IPS DF 6.9 (cell line): ENCODE data around the gene DST.

Source experiments
- DNase-seq: peaks from one replicate; pipeline ENCODE4 v3.0.0-alpha.2; 2013; ENCODE audit warnings: low read depth, low spot score
- H3K27ac ChIP-seq: one replicate; pipeline ENCODE4 v1.5.1; 2013; ENCODE audit warnings: low read length, control low read depth
- H3K27me3 ChIP-seq: 2 replicates; pipeline ENCODE4 v1.6.1; 2013; ENCODE audit warnings: mild to moderate bottlenecking, low read length; ENCODE audit not compliant: control insufficient read depth, insufficient read depth
- H3K36me3 ChIP-seq: 2 replicates; pipeline ENCODE4 v1.6.1; 2013; ENCODE audit warnings: low read length; ENCODE audit not compliant: control insufficient read depth, insufficient read depth
- H3K4me1 ChIP-seq: 2 replicates; pipeline ENCODE4 v1.6.1; 2013; ENCODE audit warnings: low read length; ENCODE audit not compliant: control insufficient read depth, insufficient read depth
- H3K4me3 ChIP-seq: 2 replicates; pipeline ENCODE4 v1.5.1; 2013; ENCODE audit warnings: mild to moderate bottlenecking, low read length
- H3K9me3 ChIP-seq: 2 replicates; pipeline ENCODE4 v1.6.1; 2013; ENCODE audit warnings: low read length, inconsistent platforms; ENCODE audit not compliant: control insufficient read depth, insufficient read depth
- WGBS: extraction: QIAGEN DNeasy Blood & Tissue Kit; methylation state at CpG from one replicate; pipeline ENCODE4 v1.1.7; 2013; ENCODE audit warnings: mixed read lengths, missing lambda C conversion rate; ENCODE audit not compliant: insufficient read length, insufficient coverage; 5-methylcytosine and 5-hydroxymethylcytosine counted together

DST gene

GRCh38 chr6:56488281-56488680, 154.4 kb downstream of the DST start:
- Histone ChIP-seq H3K9me3 (no peaks in the 10 kb centered on the region), H3K4me1 (no peaks in the 10 kb centered on the region), H3K27me3 (no peaks in the 10 kb centered on the region), H3K27ac (no peak overlapping the region), H3K36me3 (peaks cover 2% of the 10 kb centered on the region; the same call in 1 of the 2 replicates), H3K4me3 (no peak overlapping the region)
- no peak for DNase-seq
- WGBS: no CpG with 5 or more reads among the region's 2 CpGs

GRCh38 chr6:56486681-56487080, 156.0 kb downstream of the DST start:
- Histone ChIP-seq H3K36me3 (no peaks in the 10 kb centered on the region; the same call in 1 of the 2 replicates), H3K4me3 (no peak overlapping the region)
- WGBS: no CpG with 5 or more reads among the region's 3 CpGs

GRCh38 chr6:56484669-56485068, 158.0 kb downstream of the DST start:
- no CpG with 5 or more reads among the region's 2 CpGs for WGBS
- Histone ChIP-seq H3K36me3 (no peaks in the 10 kb centered on the region; the same call in 1 of the 2 replicates), H3K4me3 (no peak overlapping the region), H3K27me3 (no peaks in the 10 kb centered on the region), H3K27ac (no peak overlapping the region), H3K9me3 (no peaks in the 10 kb centered on the region), H3K4me1 (no peaks in the 10 kb centered on the region)
- DNase-seq: no peak

More at GRCh38 chr6:56486681-56487080, 156.0 kb downstream of the DST start:
- Histone ChIP-seq H3K9me3 (no peaks in the 10 kb centered on the region), H3K27ac (no peak overlapping the region), H3K4me1 (no peaks in the 10 kb centered on the region), H3K27me3 (no peaks in the 10 kb centered on the region)
- DNase-seq: no peak

GRCh38 chr6:56483929-56484328, 158.8 kb downstream of the DST start:
- Histone ChIP-seq H3K27ac (no peak overlapping the region), H3K4me1 (no peaks in the 10 kb centered on the region), H3K4me3 (no peak overlapping the region), H3K36me3 (no peaks in the 10 kb centered on the region; the same call in 1 of the 2 replicates), H3K9me3 (no peaks in the 10 kb centered on the region), H3K27me3 (no peaks in the 10 kb centered on the region)
- WGBS: no CpG with 5 or more reads among the region's 1 CpG
- DNase-seq: no peak

GRCh38 chr6:56482525-56482924, 160.2 kb downstream of the DST start:
- Histone ChIP-seq H3K9me3 (no peaks in the 10 kb centered on the region), H3K27ac (no peak overlapping the region), H3K4me3 (no peak overlapping the region), H3K27me3 (no peaks in the 10 kb centered on the region), H3K36me3 (no peaks in the 10 kb centered on the region; the same call in 1 of the 2 replicates), H3K4me1 (no peaks in the 10 kb centered on the region)
- no CpG with 5 or more reads among the region's 8 CpGs for WGBS
- DNase-seq: no peak

- DNase-seq: no peak
- Histone ChIP-seq H3K27ac (no peak overlapping the region), H3K9me3 (no peaks in the 10 kb centered on the region), H3K4me1 (no peaks in the 10 kb centered on the region), H3K27me3 (no peaks in the 10 kb centered on the region), H3K4me3 (no peak overlapping the region), H3K36me3 (no peaks in the 10 kb centered on the region; the same call in 1 of the 2 replicates)
- WGBS: no CpG with 5 or more reads among the region's 5 CpGs
Measured at GRCh38 chr6:56481957-56482356, 160.7 kb downstream of the DST start.

GRCh38 chr6:56480654-56481337, 161.9 kb downstream of the DST start:
- no CpG with 5 or more reads among the region's 4 CpGs for WGBS
- Histone ChIP-seq H3K36me3 (peaks cover 4% of the 10 kb centered on the region; the same call in 1 of the 2 replicates), H3K4me3 (no peak overlapping the region), H3K9me3 (no peaks in the 10 kb centered on the region), H3K27me3 (no peaks in the 10 kb centered on the region), H3K4me1 (no peaks in the 10 kb centered on the region), H3K27ac (no peak overlapping the region)
- DNase-seq: no peak

- DNase-seq: no peak
- Histone ChIP-seq H3K27me3 (no peaks in the 10 kb centered on the region), H3K4me3 (no peak overlapping the region), H3K9me3 (no peaks in the 10 kb centered on the region), H3K4me1 (no peaks in the 10 kb centered on the region), H3K36me3 (peaks cover 7% of the 10 kb centered on the region; the same call in 1 of the 2 replicates), H3K27ac (no peak overlapping the region)
Measured at GRCh38 chr6:56480246-56480645, 162.4 kb downstream of the DST start.

- H3K4me3 ChIP-seq: no peak overlapping the region
- WGBS: no CpG with 5 or more reads among the region's 3 CpGs
- no peaks in the 10 kb centered on the region for H3K9me3 ChIP-seq
- H3K36me3 ChIP-seq: peaks cover 7% of the 10 kb centered on the region; the same call in 1 of the 2 replicates
- no peak overlapping the region for H3K27ac ChIP-seq
- no peaks in the 10 kb centered on the region for H3K27me3 ChIP-seq
- H3K4me1 ChIP-seq: no peaks in the 10 kb centered on the region
- no peak for DNase-seq
Measured at GRCh38 chr6:56479381-56479780, 163.3 kb downstream of the DST start.

GRCh38 chr6:56478202-56478601, 164.5 kb downstream of the DST start:
- Histone ChIP-seq H3K27me3 (no peaks in the 10 kb centered on the region), H3K27ac (no peak overlapping the region), H3K36me3 (peaks cover 7% of the 10 kb centered on the region; the same call in 1 of the 2 replicates), H3K9me3 (no peaks in the 10 kb centered on the region), H3K4me3 (no peak overlapping the region), H3K4me1 (no peaks in the 10 kb centered on the region)
- WGBS: no CpG with 5 or more reads among the region's 1 CpG
- no peak for DNase-seq

GRCh38 chr6:56477241-56477640, 165.4 kb downstream of the DST start:
- WGBS: no CpG with 5 or more reads among the region's 5 CpGs
- Histone ChIP-seq H3K27me3 (no peaks in the 10 kb centered on the region), H3K27ac (no peak overlapping the region), H3K9me3 (no peaks in the 10 kb centered on the region), H3K4me1 (no peaks in the 10 kb centered on the region), H3K4me3 (no peak overlapping the region), H3K36me3 (peaks cover 7% of the 10 kb centered on the region; the same call in 1 of the 2 replicates)
- no peak for DNase-seq
